ENCODE data around the gene TBRG4. TPM values are rescaled to one million over a fixed set of nuclear protein-coding genes. Genes with fewer than 3 reads are reported as not detected.
A peak's percentile ranks its signal among the peaks of the same experiment; 100 is the strongest.

Gene TBRG4
- total RNA-seq, 4 donors from 2014 or later: 83.4 to 140 (median 105) TPM

DNA sequence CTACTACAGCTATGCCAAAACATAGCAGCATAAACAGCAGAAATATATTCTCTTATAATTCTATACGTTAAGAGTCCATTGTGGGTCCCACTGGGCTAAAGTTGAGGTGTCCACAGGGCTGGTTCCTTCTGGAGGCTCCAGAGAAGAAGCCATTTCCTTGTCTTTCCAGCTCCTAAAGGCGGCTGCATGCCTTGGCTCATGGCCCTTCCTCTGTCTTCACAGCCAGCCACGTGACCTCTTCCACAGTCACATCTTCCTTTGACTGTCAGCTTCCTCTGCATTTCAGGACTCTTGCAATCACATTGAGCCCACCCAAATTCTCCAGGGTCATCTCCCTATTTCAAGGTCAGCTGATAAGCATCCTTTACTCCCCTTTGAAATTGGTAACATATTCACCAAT, 40.0 kb downstream of the TBRG4 start:
- intact Hi-C loops (cut with DNase I; ENCODE audit: low total_unique reads) (no loop called here), in situ Hi-C loops (cut with MboI; ENCODE audit: low pct_ligation_motif_present in 1 of 4, low pct_unique_long_range_greater_than_20kb in 1 of 4, low sequenced_read_pairs in 3 of 4) (no loop called here)

DNA sequence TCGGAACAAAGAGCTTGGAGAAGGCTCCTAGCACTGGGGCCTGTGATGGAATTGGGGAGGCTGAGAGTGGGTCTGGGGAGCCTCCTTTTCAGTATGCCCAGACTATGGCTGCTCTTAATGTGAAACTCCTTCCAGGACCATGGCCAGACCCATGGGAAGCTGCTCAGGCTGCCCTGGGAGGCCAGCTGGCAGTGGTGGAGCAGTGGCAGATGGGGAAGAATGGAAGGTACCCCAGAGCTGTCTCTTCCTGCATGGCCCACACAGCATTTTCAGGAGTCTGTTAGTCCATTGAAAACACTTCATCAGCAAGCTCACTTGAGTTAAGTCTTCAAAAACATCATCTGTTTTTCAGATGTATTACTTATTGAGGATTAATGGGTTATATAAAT, 41.2 kb downstream of the TBRG4 start:
- peaks cover 0 to 26% (median 9%) of the 10 kb centered on the region in 4 donors for H3K36me3 ChIP-seq
- WGBS, 2 donors (ENCODE audit: low coverage in 1 of 2): 86% methylated on average over 1 of the region's 1 CpG; no CpG with 5 or more reads in 1 of the 2 donors
- in situ Hi-C loops (cut with MboI; ENCODE audit: low pct_ligation_motif_present in 1 of 4, low pct_unique_long_range_greater_than_20kb in 1 of 4, low sequenced_read_pairs in 3 of 4): no loop called here
- no peaks in the 10 kb centered on the region for H3K9me3 ChIP-seq
- peaks cover 0 to 3% (median 0%) of the 10 kb centered on the region in 4 donors for H3K4me1 ChIP-seq
- TF ChIP-seq POLR2A (IDR thresholded peaks at IDR 0.05) (no peak), EP300 (IDR thresholded peaks at IDR 0.05; ENCODE audit: low read depth) (no peak), POLR2AphosphoS5 (IDR thresholded peaks at IDR 0.05) (no peak)
- TF ChIP-seq, protein P1, sequence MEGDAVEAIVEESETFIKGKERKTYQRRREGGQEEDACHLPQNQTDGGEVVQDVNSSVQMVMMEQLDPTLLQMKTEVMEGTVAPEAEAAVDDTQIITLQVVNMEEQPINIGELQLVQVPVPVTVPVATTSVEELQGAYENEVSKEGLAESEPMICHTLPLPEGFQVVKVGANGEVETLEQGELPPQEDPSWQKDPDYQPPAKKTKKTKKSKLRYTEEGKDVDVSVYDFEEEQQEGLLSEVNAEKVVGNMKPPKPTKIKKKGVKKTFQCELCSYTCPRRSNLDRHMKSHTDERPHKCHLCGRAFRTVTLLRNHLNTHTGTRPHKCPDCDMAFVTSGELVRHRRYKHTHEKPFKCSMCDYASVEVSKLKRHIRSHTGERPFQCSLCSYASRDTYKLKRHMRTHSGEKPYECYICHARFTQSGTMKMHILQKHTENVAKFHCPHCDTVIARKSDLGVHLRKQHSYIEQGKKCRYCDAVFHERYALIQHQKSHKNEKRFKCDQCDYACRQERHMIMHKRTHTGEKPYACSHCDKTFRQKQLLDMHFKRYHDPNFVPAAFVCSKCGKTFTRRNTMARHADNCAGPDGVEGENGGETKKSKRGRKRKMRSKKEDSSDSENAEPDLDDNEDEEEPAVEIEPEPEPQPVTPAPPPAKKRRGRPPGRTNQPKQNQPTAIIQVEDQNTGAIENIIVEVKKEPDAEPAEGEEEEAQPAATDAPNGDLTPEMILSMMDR (IDR thresholded peaks at IDR 0.05): no peak
- intact Hi-C loops (cut with DNase I; ENCODE audit: low total_unique reads): no loop called here
- H3K27me3 ChIP-seq: no peaks in the 10 kb centered on the region
- DNase-seq: no peak
- no peak overlapping the region for H3K4me3 ChIP-seq
- no peak overlapping the region for H3K27ac ChIP-seq

More for the DNA sequence above, 40.0 kb downstream of the TBRG4 start:
- WGBS, 2 donors (ENCODE audit: low coverage in 1 of 2): 82 to 90% methylated on average over 3 of the region's 3 CpGs
- Histone ChIP-seq H3K4me1 (peaks cover 0 to 3% (median 0%) of the 10 kb centered on the region in 4 donors), H3K36me3 (peaks cover 0 to 27% (median 13%) of the 10 kb centered on the region in 4 donors), H3K4me3 (no peak overlapping the region), H3K9me3 (no peaks in the 10 kb centered on the region), H3K27me3 (no peaks in the 10 kb centered on the region), H3K27ac (no peak overlapping the region)
- no peak for TF ChIP-seq POLR2AphosphoS5 (IDR thresholded peaks at IDR 0.05)
- TF ChIP-seq, protein P1 (IDR thresholded peaks at IDR 0.05): no peak
- TF ChIP-seq POLR2A (IDR thresholded peaks at IDR 0.05): no peak
- TF ChIP-seq EP300 (IDR thresholded peaks at IDR 0.05; ENCODE audit: low read depth): no peak
- no peak for DNase-seq

GRCh38 chr7:45069444-45070253, 41.8 kb downstream of the TBRG4 start:
- 67 to 93% methylated on average over 1 to 15 of the region's 15 CpGs for WGBS, 2 donors (ENCODE audit: low coverage in 1 of 2)
- no peak overlapping the region for H3K4me3 ChIP-seq
- intact Hi-C loops (cut with DNase I; ENCODE audit: low total_unique reads): no loop called here
- H3K9me3 ChIP-seq: no peaks in the 10 kb centered on the region
- DNase-seq: no peak
- H3K27me3 ChIP-seq: no peaks in the 10 kb centered on the region
- H3K27ac ChIP-seq: no peak overlapping the region
- in situ Hi-C loops (cut with MboI; ENCODE audit: low pct_ligation_motif_present in 1 of 4, low pct_unique_long_range_greater_than_20kb in 1 of 4, low sequenced_read_pairs in 3 of 4): no loop called here
- H3K36me3 ChIP-seq: peaks cover 0 to 24% (median 7%) of the 10 kb centered on the region in 4 donors
- peaks cover 0 to 3% (median 0%) of the 10 kb centered on the region in 4 donors for H3K4me1 ChIP-seq
- TF ChIP-seq POLR2AphosphoS5 (IDR thresholded peaks at IDR 0.05): no peak

DNA sequence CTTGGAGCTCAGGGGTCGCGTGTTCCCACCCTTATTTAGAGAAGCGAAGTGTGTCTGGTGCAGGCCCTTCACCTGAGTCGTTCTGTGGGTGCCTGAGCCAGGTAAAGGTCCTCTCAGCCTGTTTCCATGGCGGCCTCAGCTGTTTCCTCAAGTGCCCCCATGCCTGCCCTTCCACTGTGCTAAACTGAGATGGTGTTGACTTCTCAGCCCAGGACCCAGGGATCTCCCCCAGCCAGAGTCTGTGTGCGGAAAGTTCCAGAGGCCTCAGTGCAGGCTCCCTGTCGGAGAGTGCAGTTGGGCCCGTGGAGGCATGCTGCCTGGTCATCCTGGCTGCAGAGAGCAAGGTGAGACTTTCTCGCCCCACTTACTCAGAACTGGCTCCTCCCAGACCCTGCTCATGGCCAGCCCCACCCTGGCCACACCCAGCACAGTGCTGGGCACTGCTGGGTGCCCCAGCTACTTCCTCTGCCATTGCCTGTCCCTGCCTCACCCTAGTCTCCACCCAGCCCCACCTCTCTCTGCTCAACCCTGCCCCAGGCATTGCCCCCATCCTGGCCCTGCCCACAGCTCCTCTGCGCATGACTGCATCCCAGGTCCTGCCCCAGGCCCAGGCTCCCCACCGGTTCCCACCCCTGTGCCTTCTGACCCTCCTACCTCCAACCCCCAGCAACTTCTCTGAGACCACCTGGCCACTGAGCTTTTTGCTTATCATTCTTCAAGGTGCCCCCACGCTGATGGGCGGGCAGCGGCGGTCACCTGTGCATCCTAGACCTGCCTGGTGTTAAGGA, 43.1 kb downstream of the TBRG4 start:
- intact Hi-C loops (cut with DNase I; ENCODE audit: low total_unique reads): no loop called here

More for the DNA sequence above, 43.1 kb downstream of the TBRG4 start:
- Histone ChIP-seq H3K4me1 (peaks cover 0 to 3% (median 0%) of the 10 kb centered on the region in 4 donors), H3K36me3 (peaks cover 0 to 30% (median 4%) of the 10 kb centered on the region in 4 donors), H3K27ac (no peak overlapping the region), H3K9me3 (no peaks in the 10 kb centered on the region), H3K27me3 (no peaks in the 10 kb centered on the region), H3K4me3 (no peak overlapping the region)
- in situ Hi-C loops (cut with MboI; ENCODE audit: low pct_ligation_motif_present in 1 of 4, low pct_unique_long_range_greater_than_20kb in 1 of 4, low sequenced_read_pairs in 3 of 4): no loop called here
- WGBS, 2 donors (ENCODE audit: low coverage in 1 of 2): 91 to 96% methylated on average over 4 to 14 of the region's 15 CpGs
- peak; percentile 17 for DNase-seq
- TF ChIP-seq POLR2AphosphoS5 (IDR thresholded peaks at IDR 0.05) (no peak), EP300 (IDR thresholded peaks at IDR 0.05; ENCODE audit: low read depth) (no peak), POLR2A (IDR thresholded peaks at IDR 0.05) (no peak)
- TF ChIP-seq, protein P1 (IDR thresholded peaks at IDR 0.05): no peak
